B cell (primary cell): ENCODE data around the gene PCGF2. TPM values are rescaled to one million over a fixed set of nuclear protein-coding genes. Genes with fewer than 3 reads are reported as not detected.

Experiments used
- ATAC-seq: fragments of 200-7000 bp; cut with Tn5 transposase; one replicate; pipeline ENCODE4 v1.10.0; 2021; ENCODE audit warnings: low read depth, mild to moderate bottlenecking, moderate number of reproducible peaks, moderate library complexity
- CTCF ChIA-PET: fragments of 350-600 bp; sonication (Branson Sonifier 250); formaldehyde crosslinking; loops from one replicate; lab custom pipeline; 2021; ENCODE audit warnings: antibody characterized with exemption, inconsistent platforms; lab: Charles Lee
- POLR2A ChIA-PET: fragments of 350-600 bp; sonication (Branson Sonifier 250); formaldehyde crosslinking; loops from one replicate; lab custom pipeline; 2021; ENCODE audit warnings: antibody characterized with exemption; lab: Charles Lee
- DNase-seq: peaks from one replicate; pipeline ENCODE4 v3.0.0; 2013
- H2AFZ ChIP-seq: 2 replicates; pipeline ENCODE4 v1.6.1; 2012; ENCODE audit warnings: mild to moderate bottlenecking, low read depth, low read length; ENCODE audit not compliant: insufficient read depth, poor library complexity, severe bottlenecking
- H3K27ac ChIP-seq, 2 donors: 1 replicate in 1 of 2; 2 replicates in 1 of 2; pipeline ENCODE4 v1.5.1; 2012 to 2013; ENCODE audit warnings: low read length in 2 of 2, mild to moderate bottlenecking in 2 of 2, moderate library complexity in 1 of 2
- H3K27me3 ChIP-seq, 4 experiments: fragments of 200-600 bp in 1 of 4; sonication (generic) in 1 of 4; replicated peaks in 1 of 4; 1 replicate in 2 of 4; 2 replicates in 2 of 4; pipeline versions ENCODE4 v1.6.1 to v1.7.0; 2013 to 2016; ENCODE audit warnings: low read length in 3 of 4, mild to moderate bottlenecking in 2 of 4, mixed read lengths in 1 of 4, moderate library complexity in 1 of 4; ENCODE audit not compliant: insufficient read depth in 4 of 4, control insufficient read depth in 3 of 4; ENCODE audit errors: control extremely low read depth in 1 of 4
- H3K36me3 ChIP-seq, 2 experiments: replicated peaks in 1 of 2; 1 replicate in 1 of 2; 2 replicates in 1 of 2; pipeline versions ENCODE4 v1.6.1 to v1.7.1; 2013; ENCODE audit warnings: low read length in 1 of 2; ENCODE audit not compliant: insufficient read depth in 2 of 2, control insufficient read depth in 1 of 2; ENCODE audit errors: control extremely low read depth in 1 of 2, extremely low read depth in 1 of 2
- H3K4me1 ChIP-seq, 2 donors: fragments of 200-600 bp in 1 of 2; sonication (generic) in 1 of 2; 1 replicate in 1 of 2; 2 replicates in 1 of 2; pipeline versions ENCODE4 v1.5.1 to v1.6.1; 2013 to 2017; ENCODE audit warnings: low read length in 2 of 2; ENCODE audit not compliant: control insufficient read depth in 2 of 2, insufficient read depth in 2 of 2
- H3K4me2 ChIP-seq: replicated peaks from 2 replicates; pipeline ENCODE3; 2012; ENCODE audit warnings: mild to moderate bottlenecking, low read depth, low read length; ENCODE audit not compliant: poor library complexity, severe bottlenecking
- H3K4me3 ChIP-seq, 5 experiments: fragments of 200-600 bp in 1 of 5; sonication (generic) in 1 of 5; 1 replicate in 3 of 5; 2 replicates in 2 of 5; pipeline versions ENCODE4 v1.5.1 to v1.7.0; 2011 to 2016; ENCODE audit warnings: low read length in 4 of 5, mild to moderate bottlenecking in 4 of 5, low read depth in 2 of 5, control low read depth in 1 of 5, moderate library complexity in 1 of 5; ENCODE audit not compliant: insufficient read depth in 1 of 5; ENCODE audit errors: control extremely low read depth in 1 of 5, extremely low read depth in 1 of 5
- H3K79me2 ChIP-seq: fragments of 200-600 bp; sonication (generic); one replicate; pipeline ENCODE4 v1.6.0; 2016; ENCODE audit warnings: low read length; ENCODE audit not compliant: control insufficient read depth, insufficient read depth
- H3K9ac ChIP-seq: fragments of 200-600 bp; sonication (generic); 2 replicates; pipeline ENCODE4 v1.6.1; 2017; ENCODE audit warnings: mild to moderate bottlenecking, low read length, moderate library complexity
- H3K9me3 ChIP-seq, 3 donors: one replicate each; pipeline versions ENCODE4 v1.6.1 to v1.7.1; 2013; ENCODE audit warnings: low read length in 2 of 3; ENCODE audit not compliant: control insufficient read depth in 2 of 3, insufficient read depth in 1 of 3; ENCODE audit errors: control extremely low read depth in 1 of 3
- H4K20me1 ChIP-seq: 2 replicates; pipeline ENCODE4 v1.6.0; 2012; ENCODE audit warnings: mild to moderate bottlenecking, low read length; ENCODE audit not compliant: insufficient read depth, control insufficient read depth, poor library complexity, severe bottlenecking
- H3K27ac Mint-ChIP-seq: one replicate; pipeline ENCODE4 v1.8.0; 2021; ENCODE audit warnings: mixed read lengths
- H3K27me3 Mint-ChIP-seq: one replicate; pipeline ENCODE4 v1.8.0; 2021; ENCODE audit warnings: mixed read lengths
- H3K4me1 Mint-ChIP-seq: one replicate; pipeline ENCODE4 v1.8.0; 2021; ENCODE audit warnings: mixed read lengths
- H3K4me3 Mint-ChIP-seq: one replicate; pipeline ENCODE4 v1.8.0; 2021; ENCODE audit warnings: mixed read lengths
- H3K9me3 Mint-ChIP-seq: one replicate; pipeline ENCODE4 v1.8.0; 2022; ENCODE audit warnings: mixed read lengths; ENCODE audit not compliant: insufficient read depth
- CTCF ChIP-seq: fragments of 200-600 bp; IDR thresholded peaks from one replicate; pipeline ENCODE4 v1.8.0; 2022; ENCODE audit warnings: antibody characterized with exemption, mild to moderate bottlenecking
- EZH2 ChIP-seq: IDR thresholded peaks from 2 replicates; pipeline ENCODE4 v1.6.1; 2012; ENCODE audit warnings: borderline replicate concordance, low read depth, mild to moderate bottlenecking, moderate library complexity, low read length; ENCODE audit not compliant: insufficient read depth, poor library complexity, severe bottlenecking
- WGBS: methylation state at CpG from one replicate; pipeline ENCODE4 v1.1.5; 2013; ENCODE audit warnings: missing lambda C conversion rate; ENCODE audit not compliant: insufficient coverage; 5-methylcytosine and 5-hydroxymethylcytosine counted together
- intact Hi-C: fragments of 100-400 bp; cut with micrococcal nuclease; formaldehyde crosslinking; loops from one replicate; pipeline ENCODE4 v1.10.0; 2022
- polyA plus RNA-seq: library from polyadenylated mRNA; depleted of rRNA; stranded (reverse); fragments of >200 nt; gene quantifications from 2 replicates; pipeline ENCODE4 v1.2.3, GENCODE V29; 2012
- total RNA-seq, 2 donors: library from RNA; stranded (reverse); fragments of 120-200 nt in 1 of 2; gene quantifications; 1 replicate in 1 of 2; 2 replicates in 1 of 2; pipeline versions ENCODE4 v1.2.3 to v1.2.4, GENCODE V29; 2013 to 2022

The PCGF2 gene
- total and polyA plus RNA-seq, 2 donors (not counting 1 experiment from before 2014, with no cell fraction given), result 0.04 TPM; not detected in 1

DNA sequence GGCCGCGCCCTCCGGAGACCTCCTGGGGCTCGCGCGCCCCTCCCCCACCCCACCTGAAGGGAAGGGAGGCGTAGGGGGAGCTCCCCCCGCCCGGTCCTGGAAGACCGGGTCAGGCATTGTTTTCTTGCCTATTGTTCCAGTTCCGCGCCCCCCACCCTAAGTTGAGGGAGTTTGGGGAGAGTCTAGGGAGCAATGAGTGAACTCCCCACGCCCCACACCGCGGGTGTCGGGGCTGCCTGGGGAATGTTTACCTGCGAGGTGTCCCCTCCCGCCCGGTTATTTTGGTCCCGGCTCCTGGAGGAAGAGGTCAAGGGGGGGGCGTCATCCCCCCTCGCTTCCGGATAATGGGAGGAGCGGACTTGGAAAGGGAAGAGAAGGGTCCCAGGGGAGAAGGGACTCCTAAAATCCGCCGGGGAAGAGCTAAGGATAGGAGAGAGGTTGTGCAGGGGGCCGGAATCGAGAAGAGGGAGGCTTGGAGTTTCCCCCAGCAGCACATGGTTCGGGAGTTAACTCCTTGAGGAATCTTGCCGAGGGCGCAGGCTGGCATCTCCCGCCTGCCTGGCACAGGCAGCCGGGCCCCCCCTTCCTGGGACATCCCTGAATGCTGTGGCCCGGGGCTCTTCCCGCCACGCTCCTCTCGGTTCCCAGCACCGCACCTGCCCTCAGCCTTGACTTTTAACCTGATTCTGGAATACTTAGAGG lies 42.2 kb downstream of the PCGF2 start:
- peak; percentile 61 for DNase-seq
- Mint-ChIP-seq H3K9me3 (no peaks in the 10 kb centered on the region), H3K27me3 (no peaks in the 10 kb centered on the region), H3K4me1 (peaks cover 51% of the 10 kb centered on the region), H3K27ac (peak overlapping the region; percentile 90), H3K4me3 (peak overlapping the region; percentile 92)
- under 1% methylated on average over 26 of the region's 38 CpGs for WGBS
- no peak for TF ChIP-seq EZH2
- no peak for TF ChIP-seq CTCF
- H3K27me3 ChIP-seq, result no peaks in the 10 kb centered on the region
- ChIA-PET CTCF (interaction anchor here (1.0 to 3.8 kb wide), 6 partner anchors 18 to 459 kb away, joined by 3 to 32 read pairs (median 4); no protein-coding TSS in a partner anchor), POLR2A (interaction anchor here (0.6 to 3.7 kb wide), 7 partner anchors 23 to 463 kb away, joined by 3 to 15 read pairs (median 4); partner anchors contain the start of genes LASP1 and PSMB3)
- intact Hi-C loops, result loop anchor here (1.0 kb wide), 2 partner anchors 24 to 29 kb away; partner anchors contain the start of gene CISD3
- H3K9me3 ChIP-seq, result no peaks in the 10 kb centered on the region
- H3K4me1 ChIP-seq, result peaks cover 18 to 51% of the 10 kb centered on the region in 2 donors
- peak overlapping the region; percentile 11 to 74 for H3K27ac ChIP-seq
- H3K9ac ChIP-seq, result peak overlapping the region; percentile 84
- H3K79me2 ChIP-seq, result peaks cover 31% of the 10 kb centered on the region
- H3K36me3 ChIP-seq, result peaks cover 0 to 35% of the 10 kb centered on the region in 2 experiments
- peak overlapping the region; percentile 97 for H3K4me2 ChIP-seq
- no peak for ATAC-seq
- peak overlapping the region; percentile 48 to 95 (median 79) for H3K4me3 ChIP-seq
- peak overlapping the region; percentile 44 for H2AFZ ChIP-seq
- peaks cover 51% of the 10 kb centered on the region for H4K20me1 ChIP-seq

GRCh38 chr17:38705523-38705802 lies 42.7 kb downstream of the PCGF2 start:
- Mint-ChIP-seq H3K4me3 (peak overlapping the region; percentile 92), H3K27me3 (no peaks in the 10 kb centered on the region), H3K9me3 (no peaks in the 10 kb centered on the region), H3K4me1 (peaks cover 53% of the 10 kb centered on the region), H3K27ac (peak overlapping the region; percentile 53)
- ATAC-seq (no peak), DNase-seq (no peak)
- Histone ChIP-seq H3K4me1 (peaks cover 20 to 55% of the 10 kb centered on the region in 2 donors), H3K4me3 (peak overlapping the region in 4 of 5 experiments; percentile 76 to 95 (median 80)), H3K9ac (peak overlapping the region; percentile 84), H3K4me2 (peak overlapping the region; percentile 97), H3K79me2 (peaks cover 27% of the 10 kb centered on the region), H3K9me3 (no peaks in the 10 kb centered on the region), H3K27me3 (no peaks in the 10 kb centered on the region), H2AFZ (peak overlapping the region; percentile 46), H3K36me3 (peaks cover 0 to 30% of the 10 kb centered on the region in 2 experiments), H3K27ac (no peak overlapping the region), H4K20me1 (peaks cover 46% of the 10 kb centered on the region)
- POLR2A ChIA-PET, result interaction anchor here (0.6 to 3.7 kb wide), 8 partner anchors 23 to 464 kb away, joined by 3 to 15 read pairs (median 4); partner anchors contain the start of genes LASP1 and PSMB3
- no CpG with 5 or more reads among the region's 32 CpGs for WGBS
- no peak for TF ChIP-seq EZH2
- TF ChIP-seq CTCF, result no peak
- intact Hi-C loops, result loop anchor here (1.0 kb wide), 1 partner anchor 25 kb away; the partner anchor contains the start of gene CISD3
- CTCF ChIA-PET, result interaction anchor here (1.0 to 3.8 kb wide), 7 partner anchors 18 to 448 kb away, joined by 3 to 32 read pairs (median 4); no protein-coding TSS in a partner anchor
